Measurements from ENCODE around the gene TMC1. TPM values are rescaled to one million over a fixed set of nuclear protein-coding genes. Genes with fewer than 3 reads are reported as not detected.

Gene TMC1
- total and polyA plus RNA-seq, 4 experiments from 2014 or later: not detected

DNA sequence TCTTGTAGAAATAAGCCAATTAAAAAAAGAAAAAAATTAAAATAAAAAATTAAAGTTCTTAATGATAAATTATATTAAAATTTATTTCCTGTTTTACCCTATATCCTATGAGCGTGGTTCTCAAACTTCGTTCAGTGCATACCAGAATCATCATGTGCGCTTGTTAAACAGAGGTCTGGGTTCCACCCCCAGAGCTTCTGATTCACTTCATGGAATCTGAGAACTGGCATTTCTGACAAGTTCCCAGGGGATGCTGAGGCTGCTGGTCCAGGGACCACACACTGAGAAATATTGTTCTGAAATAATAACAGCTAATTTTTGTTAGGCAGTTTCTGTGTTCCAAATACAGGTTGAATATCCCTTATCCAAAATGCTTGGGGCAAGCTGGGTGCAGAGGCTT is 79.3 kb downstream of the TMC1 start:
- H3K36me3 Mint-ChIP-seq: no peaks in the 10 kb centered on the region
- ChIA-PET POLR2A (ENCODE audit: partially characterized antibody) (interaction anchor here (1.3 kb wide), 1 partner anchor 235 kb away, joined by 5 read pairs; the partner anchor contains the start of gene ZFAND5), CTCF (ENCODE audit: partially characterized antibody) (interaction anchor here (0.6 to 17.6 kb wide), 5 partner anchors 9 to 564 kb away, joined by 3 to 368 read pairs (median 5); no protein-coding TSS in a partner anchor)
- Histone ChIP-seq H3K9me3 (ENCODE audit: control insufficient read depth in 1 of 2, low read length in 2 of 2) (no peaks in the 10 kb centered on the region), H3K27me3 (ENCODE audit: insufficient read depth, low read length) (no peaks in the 10 kb centered on the region), H3K36me3 (ENCODE audit: insufficient read depth, low read length) (no peaks in the 10 kb centered on the region), H3K27ac (ENCODE audit: low read depth, low read length) (no peak overlapping the region), H3K4me3 (ENCODE audit: low read length in 2 of 2) (no peak overlapping the region), H3K4me1 (ENCODE audit: insufficient read depth, low read length) (peaks cover 7% of the 10 kb centered on the region)
- H3K27me3 Mint-ChIP-seq: peaks cover 0 to 5% of the 10 kb centered on the region in 2 donors
- H3K4me3 Mint-ChIP-seq: no peak overlapping the region
- H3K4me1 Mint-ChIP-seq: peaks cover 2 to 15% (median 9%) of the 10 kb centered on the region in 4 donors
- no peak overlapping the region for H3K27ac Mint-ChIP-seq
- DNase-seq: no peak
- H3K9me3 Mint-ChIP-seq: no peaks in the 10 kb centered on the region
- intact Hi-C loops (cut with micrococcal nuclease): no loop called here

DNA sequence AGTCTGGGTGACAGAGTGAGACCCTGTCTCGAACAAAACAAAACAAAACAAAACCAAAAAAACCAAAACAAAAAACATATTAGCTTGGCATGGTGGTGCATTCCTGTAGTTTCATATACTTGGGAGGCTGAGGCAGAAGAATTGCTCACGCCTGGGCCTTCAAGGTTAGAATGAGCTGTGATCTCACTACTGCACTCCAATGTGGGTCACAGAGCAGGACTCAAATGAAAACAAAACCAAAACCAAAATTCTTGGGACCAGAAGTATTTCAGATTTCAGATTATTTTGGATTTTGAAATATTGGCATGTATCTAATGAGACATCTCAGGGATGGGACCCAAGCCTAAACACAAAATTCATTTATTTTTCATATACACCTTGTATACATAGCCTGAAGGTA is 80.2 kb downstream of the TMC1 start:
- no peak overlapping the region for H3K4me3 ChIP-seq (ENCODE audit: low read length in 2 of 2)
- Mint-ChIP-seq H3K9me3 (no peaks in the 10 kb centered on the region), H3K4me3 (no peak overlapping the region), H3K27me3 (peaks cover 0 to 3% of the 10 kb centered on the region in 2 donors), H3K36me3 (no peaks in the 10 kb centered on the region), H3K27ac (no peak overlapping the region), H3K4me1 (peaks cover 0 to 11% (median 6%) of the 10 kb centered on the region in 4 donors)
- H3K36me3 ChIP-seq (ENCODE audit: insufficient read depth, low read length): no peaks in the 10 kb centered on the region
- H3K27me3 ChIP-seq (ENCODE audit: insufficient read depth, low read length): no peaks in the 10 kb centered on the region
- ChIA-PET CTCF (ENCODE audit: partially characterized antibody) (interaction anchor here (1.7 to 17.6 kb wide), 3 partner anchors 10 to 324 kb away, joined by 5 to 368 read pairs (median 10); no protein-coding TSS in a partner anchor), POLR2A (ENCODE audit: partially characterized antibody) (no interaction called here)
- H3K4me1 ChIP-seq (ENCODE audit: insufficient read depth, low read length): peaks cover 5% of the 10 kb centered on the region
- intact Hi-C loops (cut with micrococcal nuclease): no loop called here
- no peaks in the 10 kb centered on the region for H3K9me3 ChIP-seq (ENCODE audit: control insufficient read depth in 1 of 2, low read length in 2 of 2)
- no peak for DNase-seq
- H3K27ac ChIP-seq (ENCODE audit: low read depth, low read length): no peak overlapping the region

DNA sequence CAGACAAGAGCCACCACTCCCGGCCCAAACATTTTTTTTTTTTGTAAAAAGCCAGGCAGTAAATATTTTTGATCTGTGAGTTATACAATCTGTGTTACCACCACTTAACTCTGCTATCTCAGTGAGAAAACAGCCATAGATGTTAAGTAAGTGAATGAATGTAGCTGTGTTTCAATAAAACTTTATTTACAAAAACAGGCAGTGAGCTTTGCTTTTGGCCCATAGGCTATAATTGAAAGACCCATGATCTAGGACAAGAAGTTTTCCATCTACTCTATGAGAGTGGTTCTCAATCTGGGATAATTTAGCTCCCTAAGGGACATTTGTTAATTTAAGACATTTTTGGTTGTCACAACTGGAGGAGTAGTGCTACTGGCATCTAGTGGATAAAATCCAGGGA is 91.0 kb downstream of the TMC1 start:
- no peaks in the 10 kb centered on the region for H3K9me3 Mint-ChIP-seq
- intact Hi-C loops (cut with micrococcal nuclease): no loop called here
- H3K36me3 ChIP-seq (ENCODE audit: insufficient read depth, low read length): no peaks in the 10 kb centered on the region
- no peaks in the 10 kb centered on the region for H3K9me3 ChIP-seq (ENCODE audit: control insufficient read depth in 1 of 2, low read length in 2 of 2)
- no peak for DNase-seq
- ChIA-PET POLR2A (ENCODE audit: partially characterized antibody) (no interaction called here), CTCF (ENCODE audit: partially characterized antibody) (interaction anchor here (0.7 to 1.0 kb wide), 3 partner anchors 331 to 1067 kb away, joined by 3 to 5 read pairs (median 5); no protein-coding TSS in a partner anchor)
- H3K27me3 Mint-ChIP-seq: peaks cover 1 to 3% of the 10 kb centered on the region in 2 donors
- no peak overlapping the region for H3K4me3 ChIP-seq (ENCODE audit: low read length in 2 of 2)
- no peaks in the 10 kb centered on the region for H3K27me3 ChIP-seq (ENCODE audit: insufficient read depth, low read length)
- H3K4me3 Mint-ChIP-seq: no peak overlapping the region
- no peaks in the 10 kb centered on the region for H3K36me3 Mint-ChIP-seq
- no peaks in the 10 kb centered on the region for H3K4me1 ChIP-seq (ENCODE audit: insufficient read depth, low read length)
- H3K4me1 Mint-ChIP-seq: no peaks in the 10 kb centered on the region
- no peak overlapping the region for H3K27ac Mint-ChIP-seq
- H3K27ac ChIP-seq (ENCODE audit: low read depth, low read length): no peak overlapping the region

DNA sequence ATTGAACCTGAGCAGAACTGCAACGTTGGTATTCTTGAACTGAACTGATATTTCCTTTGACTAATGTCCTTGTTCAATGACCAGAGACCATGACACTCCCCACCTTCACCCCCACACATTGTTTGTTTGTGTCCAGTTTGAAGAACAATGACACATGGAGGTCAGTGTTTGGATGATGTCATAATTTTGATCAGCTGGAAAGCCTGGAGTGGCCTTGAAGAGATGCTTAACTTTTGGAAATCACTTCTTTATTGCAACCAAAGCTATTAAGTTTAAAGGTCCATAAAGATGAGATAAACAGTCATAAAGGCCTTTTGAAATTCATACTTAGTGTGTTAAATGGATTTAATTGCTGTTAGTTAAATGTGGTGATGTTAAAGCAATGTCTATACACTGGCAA is 92.7 kb downstream of the TMC1 start:
- intact Hi-C loops (cut with micrococcal nuclease): no loop called here
- POLR2A ChIA-PET (ENCODE audit: partially characterized antibody): no interaction called here
- no peak for DNase-seq
- Histone ChIP-seq H3K9me3 (ENCODE audit: control insufficient read depth in 1 of 2, low read length in 2 of 2) (no peaks in the 10 kb centered on the region), H3K4me3 (ENCODE audit: low read length in 2 of 2) (no peak overlapping the region), H3K27ac (ENCODE audit: low read depth, low read length) (no peak overlapping the region), H3K36me3 (ENCODE audit: insufficient read depth, low read length) (no peaks in the 10 kb centered on the region), H3K27me3 (ENCODE audit: insufficient read depth, low read length) (no peaks in the 10 kb centered on the region), H3K4me1 (ENCODE audit: insufficient read depth, low read length) (no peaks in the 10 kb centered on the region)
- CTCF ChIA-PET (ENCODE audit: partially characterized antibody): interaction anchor here (1.0 kb wide), 1 partner anchor 409 kb away, joined by 3 read pairs; no protein-coding TSS in a partner anchor
- no peaks in the 10 kb centered on the region for H3K9me3 Mint-ChIP-seq
- no peaks in the 10 kb centered on the region for H3K36me3 Mint-ChIP-seq
- H3K4me3 Mint-ChIP-seq: no peak overlapping the region
- no peaks in the 10 kb centered on the region for H3K4me1 Mint-ChIP-seq
- no peak overlapping the region for H3K27ac Mint-ChIP-seq
- peaks cover 1 to 3% of the 10 kb centered on the region in 2 donors for H3K27me3 Mint-ChIP-seq

DNA sequence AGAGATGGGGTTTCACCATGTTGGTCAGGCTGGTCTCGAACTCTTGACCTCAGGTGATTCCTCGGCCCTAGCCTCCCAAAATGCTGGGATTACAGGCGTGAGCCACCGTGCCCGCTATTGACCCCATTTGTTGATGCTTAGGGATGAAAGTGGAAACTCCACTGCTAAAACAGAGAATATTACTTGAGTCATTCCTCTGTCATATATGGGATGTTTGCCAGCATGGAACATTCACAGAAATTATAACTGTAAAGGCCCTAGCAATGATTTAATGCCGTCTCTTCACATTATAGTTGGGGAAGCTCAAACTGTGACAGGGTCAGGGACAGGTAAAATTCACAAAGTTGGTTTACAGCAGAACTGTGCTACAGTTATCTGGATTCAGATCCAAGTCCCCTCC is 94.5 kb downstream of the TMC1 start:
- H3K4me1 Mint-ChIP-seq: no peaks in the 10 kb centered on the region
- POLR2A ChIA-PET (ENCODE audit: partially characterized antibody): no interaction called here
- peaks cover 0 to 3% of the 10 kb centered on the region in 2 donors for H3K27me3 Mint-ChIP-seq
- H3K36me3 ChIP-seq (ENCODE audit: insufficient read depth, low read length): no peaks in the 10 kb centered on the region
- H3K4me3 Mint-ChIP-seq: no peak overlapping the region
- H3K27ac ChIP-seq (ENCODE audit: low read depth, low read length): no peak overlapping the region
- no peak overlapping the region for H3K27ac Mint-ChIP-seq
- H3K9me3 ChIP-seq (ENCODE audit: control insufficient read depth in 1 of 2, low read length in 2 of 2): no peaks in the 10 kb centered on the region
- no peaks in the 10 kb centered on the region for H3K9me3 Mint-ChIP-seq
- H3K4me1 ChIP-seq (ENCODE audit: insufficient read depth, low read length): no peaks in the 10 kb centered on the region
- no peak overlapping the region for H3K4me3 ChIP-seq (ENCODE audit: low read length in 2 of 2)
- DNase-seq: no peak
- CTCF ChIA-PET (ENCODE audit: partially characterized antibody): no interaction called here
- intact Hi-C loops (cut with micrococcal nuclease): no loop called here
- no peaks in the 10 kb centered on the region for H3K36me3 Mint-ChIP-seq
- no peaks in the 10 kb centered on the region for H3K27me3 ChIP-seq (ENCODE audit: insufficient read depth, low read length)

DNA sequence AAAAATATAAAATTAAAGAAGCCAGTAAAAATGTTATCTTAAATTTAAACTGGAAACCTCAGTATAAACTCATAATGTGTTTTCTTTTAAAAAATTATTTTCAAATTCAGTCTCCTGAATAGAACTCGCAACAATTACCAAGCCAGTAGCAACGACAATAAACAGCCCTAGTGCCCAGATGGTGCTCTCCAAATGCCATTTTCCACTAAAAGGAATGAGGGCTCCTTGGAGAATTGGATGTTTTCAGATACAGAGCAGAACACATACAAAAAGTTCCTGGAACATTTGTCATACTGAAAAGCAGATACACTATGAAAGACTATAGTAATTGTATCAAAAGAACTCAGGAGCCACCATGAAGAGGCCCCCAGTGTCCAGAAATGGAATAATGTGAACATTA is 97.4 kb downstream of the TMC1 start:
- Histone ChIP-seq H3K27me3 (ENCODE audit: insufficient read depth, low read length) (no peaks in the 10 kb centered on the region), H3K9me3 (ENCODE audit: control insufficient read depth in 1 of 2, low read length in 2 of 2) (no peaks in the 10 kb centered on the region), H3K27ac (ENCODE audit: low read depth, low read length) (no peak overlapping the region), H3K36me3 (ENCODE audit: insufficient read depth, low read length) (no peaks in the 10 kb centered on the region), H3K4me3 (ENCODE audit: low read length in 2 of 2) (no peak overlapping the region), H3K4me1 (ENCODE audit: insufficient read depth, low read length) (no peaks in the 10 kb centered on the region)
- intact Hi-C loops (cut with micrococcal nuclease): no loop called here
- DNase-seq: no peak
- Mint-ChIP-seq H3K4me1 (no peaks in the 10 kb centered on the region), H3K36me3 (no peaks in the 10 kb centered on the region), H3K9me3 (no peaks in the 10 kb centered on the region), H3K27ac (no peak overlapping the region), H3K4me3 (no peak overlapping the region), H3K27me3 (peaks cover 0 to 3% of the 10 kb centered on the region in 2 donors)
- ChIA-PET POLR2A (ENCODE audit: partially characterized antibody) (no interaction called here), CTCF (ENCODE audit: partially characterized antibody) (no interaction called here)

DNA sequence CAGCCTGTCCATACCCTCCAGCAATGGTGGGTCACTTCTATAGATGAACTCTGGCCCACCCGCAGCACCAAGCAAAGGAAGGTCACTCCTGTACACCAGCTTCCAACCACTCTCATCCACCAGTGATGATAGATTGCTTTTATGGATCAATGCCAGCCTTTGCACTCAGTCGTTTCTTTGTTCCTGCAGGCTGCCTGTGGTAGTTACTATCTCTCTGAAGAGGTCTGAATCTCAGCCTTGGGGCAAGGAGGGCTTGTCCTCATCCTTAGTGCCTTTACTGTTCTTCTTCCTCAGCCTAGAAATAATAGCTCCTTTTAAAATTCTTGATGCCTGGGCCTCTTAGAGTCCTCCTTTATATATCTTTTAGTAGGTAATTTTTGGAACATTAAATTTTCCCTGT is 100.8 kb downstream of the TMC1 start:
- ChIA-PET POLR2A (ENCODE audit: partially characterized antibody) (no interaction called here), CTCF (ENCODE audit: partially characterized antibody) (interaction anchor here (1.0 kb wide), 1 partner anchor 343 kb away, joined by 3 read pairs; no protein-coding TSS in a partner anchor)
- Mint-ChIP-seq H3K4me1 (no peaks in the 10 kb centered on the region), H3K36me3 (no peaks in the 10 kb centered on the region), H3K27ac (no peak overlapping the region), H3K4me3 (no peak overlapping the region), H3K27me3 (peaks cover 0 to 3% of the 10 kb centered on the region in 2 donors), H3K9me3 (no peaks in the 10 kb centered on the region)
- Histone ChIP-seq H3K27me3 (ENCODE audit: insufficient read depth, low read length) (no peaks in the 10 kb centered on the region), H3K36me3 (ENCODE audit: insufficient read depth, low read length) (no peaks in the 10 kb centered on the region), H3K4me1 (ENCODE audit: insufficient read depth, low read length) (no peaks in the 10 kb centered on the region), H3K4me3 (ENCODE audit: low read length in 2 of 2) (no peak overlapping the region), H3K9me3 (ENCODE audit: control insufficient read depth in 1 of 2, low read length in 2 of 2) (no peaks in the 10 kb centered on the region), H3K27ac (ENCODE audit: low read depth, low read length) (no peak overlapping the region)
- intact Hi-C loops (cut with micrococcal nuclease): no loop called here
- DNase-seq: no peak

Measured in CD4-positive, alpha-beta memory T cell (primary cell).